HAP-1 (cell line): ENCODE measurements around the gene ATP2B3.

Experiments used
- DNase-seq, 2 experiments: peaks; one replicate each; pipeline ENCODE4 v3.0.0-alpha.2; 2016 to 2020; ENCODE audit warnings: low spot score in 2 of 2
- H3K27me3 ChIP-seq: fragments of 250-450 bp; sonication (Bioruptor Pico); 2 replicates; pipeline ENCODE4 v1.5.1; 2020; ENCODE audit warnings: low read depth, mild to moderate bottlenecking, moderate library complexity
- H3K36me3 ChIP-seq: fragments of 250-450 bp; sonication (Bioruptor Pico); replicated peaks from 2 replicates; pipeline ENCODE4 v1.5.1; 2020; ENCODE audit warnings: mild to moderate bottlenecking
- H3K4me1 ChIP-seq: fragments of 250-450 bp; sonication (Bioruptor Pico); 2 replicates; pipeline ENCODE4 v1.5.1; 2020; ENCODE audit warnings: mild to moderate bottlenecking
- H3K4me3 ChIP-seq: fragments of 250-450 bp; sonication (Bioruptor Pico); 2 replicates; pipeline ENCODE4 v1.5.1; 2020; ENCODE audit warnings: mild to moderate bottlenecking, moderate library complexity
- H3K9me3 ChIP-seq: fragments of 250-450 bp; sonication (Bioruptor Pico); 2 replicates; pipeline ENCODE4 v1.5.1; 2020; ENCODE audit warnings: mild to moderate bottlenecking, moderate library complexity
- in situ Hi-C: fragments of 300-500 bp; cut with MboI; formaldehyde crosslinking; loops from 3 replicates; pipeline ENCODE4 v1.14.3; 2020; ENCODE audit warnings: low sequenced_read_pairs, inconsistent platforms, mixed read lengths

The ATP2B3 gene

DNA sequence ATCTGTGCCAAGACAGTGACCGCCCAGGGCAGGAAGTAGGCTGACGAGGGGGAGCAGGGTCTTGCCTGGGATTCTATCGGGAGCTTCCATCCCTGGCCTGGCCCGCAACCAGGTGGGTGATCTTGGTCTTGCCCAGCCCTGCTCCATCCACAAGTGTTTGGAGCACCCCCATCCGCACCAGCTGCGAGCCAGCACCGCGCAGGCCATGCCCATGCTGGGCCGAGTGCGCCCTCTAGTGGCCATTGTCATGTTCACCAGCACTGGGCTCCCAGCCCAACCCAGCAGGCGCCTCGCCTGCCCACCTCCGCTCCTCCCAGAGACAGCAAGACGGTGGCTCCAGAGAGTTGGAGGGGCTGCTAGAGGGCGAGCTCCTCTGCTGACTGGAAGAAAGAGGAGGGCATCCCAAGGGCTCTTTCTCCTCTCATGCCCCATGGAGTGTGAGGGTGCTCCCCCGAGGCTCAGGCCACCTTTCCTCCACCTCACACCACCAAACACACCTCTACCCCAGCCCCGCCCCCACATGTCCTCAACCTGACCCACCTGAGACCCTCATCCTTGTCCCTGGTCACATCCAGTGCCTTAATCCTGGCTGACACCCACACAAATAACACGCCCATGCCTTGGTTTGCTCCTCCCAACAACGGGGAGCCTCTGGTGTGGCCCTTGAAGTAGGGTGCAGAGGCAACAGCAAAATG, 9.8 kb upstream of the ATP2B3 start:
- H3K9me3 ChIP-seq, result no peaks in the 10 kb centered on the region
- in situ Hi-C loops, result loop anchor here (5.0 kb wide), 2 partner anchors 45 to 475 kb away; no protein-coding TSS in a partner anchor
- H3K4me1 ChIP-seq, result no peaks in the 10 kb centered on the region
- H3K4me3 ChIP-seq, result no peak overlapping the region
- peak; percentile 61 to 93 for DNase-seq
- H3K36me3 ChIP-seq, result no peaks in the 10 kb centered on the region
- no peaks in the 10 kb centered on the region for H3K27me3 ChIP-seq

- Histone ChIP-seq H3K4me3 (no peak overlapping the region), H3K9me3 (no peaks in the 10 kb centered on the region), H3K4me1 (no peaks in the 10 kb centered on the region), H3K27me3 (no peaks in the 10 kb centered on the region), H3K36me3 (no peaks in the 10 kb centered on the region)
- in situ Hi-C loops, result loop anchor here (5.0 kb wide), 2 partner anchors 47 to 477 kb away; no protein-coding TSS in a partner anchor
- DNase-seq, result no peak
Observed at GRCh38 chrX:153509592-153509991, 7.8 kb upstream of the ATP2B3 start.

GRCh38 chrX:153510383-153510782, 7.1 kb upstream of the ATP2B3 start:
- H3K9me3 ChIP-seq, result no peaks in the 10 kb centered on the region
- no peaks in the 10 kb centered on the region for H3K4me1 ChIP-seq
- in situ Hi-C loops, result no loop called here
- H3K27me3 ChIP-seq, result no peaks in the 10 kb centered on the region
- H3K36me3 ChIP-seq, result no peaks in the 10 kb centered on the region
- H3K4me3 ChIP-seq, result no peak overlapping the region
- no peak for DNase-seq

DNA sequence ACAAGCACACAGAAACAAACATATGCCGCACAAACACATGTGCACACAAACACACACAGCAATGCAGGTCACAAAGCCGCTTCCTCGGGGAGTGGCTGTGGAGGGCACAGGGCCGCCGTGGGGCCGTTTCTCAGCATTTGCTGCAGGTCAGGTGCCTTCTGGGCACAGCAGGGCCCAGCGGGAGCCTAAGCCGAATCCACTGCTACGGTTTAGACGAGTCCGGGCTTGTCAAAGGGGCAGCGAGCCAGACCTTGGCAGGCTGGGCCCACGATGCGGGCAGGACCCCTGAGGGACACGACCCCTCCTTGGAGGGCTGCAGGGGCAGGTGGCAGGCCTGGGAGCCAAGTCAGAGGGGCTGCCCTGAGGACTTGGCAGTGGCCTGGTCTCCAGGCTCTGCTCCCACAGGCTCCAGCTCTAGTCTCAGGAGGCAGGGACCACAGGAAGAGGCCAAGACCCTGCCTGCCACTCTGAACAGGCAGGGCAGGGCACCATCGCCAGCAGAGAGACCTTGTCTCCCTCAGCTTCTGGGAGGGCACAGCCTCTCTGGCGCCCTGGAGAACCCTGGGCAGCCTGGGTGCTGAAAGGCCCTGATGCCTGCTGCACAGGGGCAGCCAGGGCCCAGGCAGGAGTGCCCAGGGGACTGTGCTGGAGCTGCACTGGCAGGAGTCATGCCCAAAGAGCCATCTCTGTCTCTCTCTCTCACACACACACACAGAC, 5.5 kb upstream of the ATP2B3 start:
- 0 out of 2 replicates have a peak, but pooled peaks cover 4% of the 10 kb centered on the region for H3K27me3 ChIP-seq
- no peaks in the 10 kb centered on the region for H3K36me3 ChIP-seq
- DNase-seq, result no peak
- H3K9me3 ChIP-seq, result no peaks in the 10 kb centered on the region
- no peaks in the 10 kb centered on the region for H3K4me1 ChIP-seq
- no peak overlapping the region for H3K4me3 ChIP-seq
- in situ Hi-C loops, result no loop called here

DNA sequence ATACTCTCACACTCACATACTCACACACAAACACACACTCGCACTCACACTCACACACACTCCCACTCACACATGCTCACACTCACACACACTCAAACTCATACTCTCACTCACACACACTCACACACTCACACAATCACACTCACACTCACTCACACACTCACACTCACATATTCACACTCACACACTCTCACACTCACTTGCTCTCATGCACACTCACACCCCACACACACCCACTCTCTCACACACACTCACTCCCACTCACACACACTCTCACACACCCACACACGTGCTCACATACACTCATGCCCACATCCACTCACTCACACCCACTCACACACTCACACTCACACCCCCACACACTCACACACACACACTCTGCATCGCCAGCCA, 4.9 kb upstream of the ATP2B3 start:
- Histone ChIP-seq H3K4me3 (no peak overlapping the region), H3K4me1 (no peaks in the 10 kb centered on the region), H3K27me3 (0 out of 2 replicates have a peak, but pooled peaks cover 4% of the 10 kb centered on the region), H3K36me3 (no peaks in the 10 kb centered on the region), H3K9me3 (no peaks in the 10 kb centered on the region)
- in situ Hi-C loops, result no loop called here
- no peak for DNase-seq

GRCh38 chrX:153513265-153513664, 4.2 kb upstream of the ATP2B3 start:
- in situ Hi-C loops, result no loop called here
- Histone ChIP-seq H3K9me3 (no peaks in the 10 kb centered on the region), H3K4me3 (no peak overlapping the region)

GRCh38 chrX:153514259-153514658, 3.2 kb upstream of the ATP2B3 start:
- H3K27me3 ChIP-seq, result peaks cover 13% of the 10 kb centered on the region
- H3K9me3 ChIP-seq, result no peaks in the 10 kb centered on the region
- no peak overlapping the region for H3K4me3 ChIP-seq
- in situ Hi-C loops, result no loop called here
- no peak for DNase-seq
- no peaks in the 10 kb centered on the region for H3K36me3 ChIP-seq
- no peaks in the 10 kb centered on the region for H3K4me1 ChIP-seq

More at GRCh38 chrX:153513265-153513664, 4.2 kb upstream of the ATP2B3 start:
- DNase-seq, result no peak
- Histone ChIP-seq H3K4me1 (no peaks in the 10 kb centered on the region), H3K36me3 (no peaks in the 10 kb centered on the region), H3K27me3 (peaks cover 6% of the 10 kb centered on the region; the same call in 1 of the 2 replicates)

GRCh38 chrX:153515435-153515834, 2.0 kb upstream of the ATP2B3 start:
- no peak for DNase-seq
- H3K4me1 ChIP-seq, result no peaks in the 10 kb centered on the region
- H3K27me3 ChIP-seq, result peaks cover 18% of the 10 kb centered on the region
- no peak overlapping the region for H3K4me3 ChIP-seq
- in situ Hi-C loops, result no loop called here
- no peaks in the 10 kb centered on the region for H3K9me3 ChIP-seq
- no peaks in the 10 kb centered on the region for H3K36me3 ChIP-seq

- no peaks in the 10 kb centered on the region for H3K4me1 ChIP-seq
- DNase-seq, result no peak
- peaks cover 18% of the 10 kb centered on the region for H3K27me3 ChIP-seq
- no peak overlapping the region for H3K4me3 ChIP-seq
- H3K9me3 ChIP-seq, result no peaks in the 10 kb centered on the region
- in situ Hi-C loops, result no loop called here
- no peaks in the 10 kb centered on the region for H3K36me3 ChIP-seq
Observed at GRCh38 chrX:153516073-153516472, 1.4 kb upstream of the ATP2B3 start.

- no peak for DNase-seq
- no peaks in the 10 kb centered on the region for H3K9me3 ChIP-seq
- peaks cover 18% of the 10 kb centered on the region for H3K27me3 ChIP-seq
- no peaks in the 10 kb centered on the region for H3K36me3 ChIP-seq
- H3K4me3 ChIP-seq, result no peak overlapping the region
- no peaks in the 10 kb centered on the region for H3K4me1 ChIP-seq
- in situ Hi-C loops, result no loop called here
Observed at GRCh38 chrX:153517946-153518834, 748 bp downstream of the ATP2B3 start.

DNA sequence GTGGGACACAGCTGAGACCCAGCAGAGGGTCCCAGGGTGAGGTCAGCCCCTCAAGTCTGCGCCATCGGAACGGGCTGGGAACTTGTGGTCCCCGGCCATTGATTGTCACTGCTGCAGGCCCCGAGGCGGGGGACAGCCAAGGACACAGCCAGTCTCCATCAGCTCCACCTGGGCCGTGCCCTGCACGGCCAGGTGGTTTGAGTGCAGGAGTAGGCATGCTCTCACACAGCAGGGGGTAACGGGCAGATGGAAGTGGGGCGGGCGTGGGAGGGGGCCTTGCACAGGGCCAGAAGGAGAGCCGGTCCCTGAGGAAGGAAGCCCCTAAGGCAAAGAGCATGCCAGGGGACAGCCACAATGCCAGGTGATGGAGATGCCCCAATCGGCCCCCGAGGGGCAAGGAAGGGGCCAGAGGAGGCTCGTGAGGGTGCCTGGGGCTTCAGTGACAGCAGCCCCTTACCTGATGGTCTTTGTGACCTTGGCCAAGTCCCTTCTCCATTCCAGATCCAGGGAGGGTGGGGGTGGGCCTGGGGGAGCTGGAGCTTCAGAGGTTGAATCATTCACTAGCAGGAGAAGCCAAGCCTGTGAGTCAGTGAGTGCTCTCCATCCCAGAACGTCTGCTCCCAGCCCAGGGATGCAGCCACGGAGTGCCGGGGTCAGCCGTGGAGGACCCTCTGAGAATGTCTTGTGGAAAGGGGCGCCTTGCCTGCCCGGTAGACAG, 2.3 kb downstream of the ATP2B3 start:
- DNase-seq, result no peak
- in situ Hi-C loops, result no loop called here
- H3K4me3 ChIP-seq, result no peak overlapping the region
- H3K9me3 ChIP-seq, result no peaks in the 10 kb centered on the region
- H3K36me3 ChIP-seq, result no peaks in the 10 kb centered on the region
- H3K4me1 ChIP-seq, result no peaks in the 10 kb centered on the region
- H3K27me3 ChIP-seq, result peaks cover 18% of the 10 kb centered on the region

GRCh38 chrX:153520287-153520917, 3.0 kb downstream of the ATP2B3 start:
- Histone ChIP-seq H3K4me3 (no peak overlapping the region), H3K4me1 (no peaks in the 10 kb centered on the region), H3K27me3 (peaks cover 18% of the 10 kb centered on the region), H3K36me3 (no peaks in the 10 kb centered on the region), H3K9me3 (no peaks in the 10 kb centered on the region)
- DNase-seq, result no peak
- in situ Hi-C loops, result no loop called here

GRCh38 chrX:153521034-153521433, 3.6 kb downstream of the ATP2B3 start:
- H3K4me1 ChIP-seq, result no peaks in the 10 kb centered on the region
- H3K36me3 ChIP-seq, result no peaks in the 10 kb centered on the region
- no peak overlapping the region for H3K4me3 ChIP-seq
- DNase-seq, result no peak
- no peaks in the 10 kb centered on the region for H3K9me3 ChIP-seq
- H3K27me3 ChIP-seq, result peaks cover 16% of the 10 kb centered on the region
- in situ Hi-C loops, result no loop called here
